NCI-H1436 (cell line): ENCODE measurements around the gene MMP11.

Source experiments
- DNase-seq: peaks from one replicate; lab custom pipeline; 2025; lab: John Stamatoyannopoulos, UW

MMP11 gene

DNA sequence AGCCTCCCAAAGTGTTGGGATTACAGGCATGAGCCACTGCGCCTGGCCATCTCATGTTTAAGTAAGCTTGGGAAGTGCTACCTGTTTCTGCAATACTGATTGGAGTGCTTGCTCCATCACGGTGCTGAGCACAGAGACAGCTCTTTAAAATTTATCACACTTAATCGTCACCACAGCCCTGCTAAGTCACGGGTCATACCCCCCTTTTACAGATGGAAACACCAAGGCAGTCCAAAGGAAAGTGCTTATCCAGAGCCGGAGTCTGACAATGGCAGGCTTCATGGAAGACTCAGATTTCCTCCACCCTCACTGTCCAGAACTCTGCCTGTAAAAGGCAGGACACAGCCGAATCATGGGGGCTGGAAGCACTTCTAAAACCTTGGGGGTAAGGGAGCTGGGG lies 12.6 kb upstream of the MMP11 start:
- no peak for DNase-seq

DNA sequence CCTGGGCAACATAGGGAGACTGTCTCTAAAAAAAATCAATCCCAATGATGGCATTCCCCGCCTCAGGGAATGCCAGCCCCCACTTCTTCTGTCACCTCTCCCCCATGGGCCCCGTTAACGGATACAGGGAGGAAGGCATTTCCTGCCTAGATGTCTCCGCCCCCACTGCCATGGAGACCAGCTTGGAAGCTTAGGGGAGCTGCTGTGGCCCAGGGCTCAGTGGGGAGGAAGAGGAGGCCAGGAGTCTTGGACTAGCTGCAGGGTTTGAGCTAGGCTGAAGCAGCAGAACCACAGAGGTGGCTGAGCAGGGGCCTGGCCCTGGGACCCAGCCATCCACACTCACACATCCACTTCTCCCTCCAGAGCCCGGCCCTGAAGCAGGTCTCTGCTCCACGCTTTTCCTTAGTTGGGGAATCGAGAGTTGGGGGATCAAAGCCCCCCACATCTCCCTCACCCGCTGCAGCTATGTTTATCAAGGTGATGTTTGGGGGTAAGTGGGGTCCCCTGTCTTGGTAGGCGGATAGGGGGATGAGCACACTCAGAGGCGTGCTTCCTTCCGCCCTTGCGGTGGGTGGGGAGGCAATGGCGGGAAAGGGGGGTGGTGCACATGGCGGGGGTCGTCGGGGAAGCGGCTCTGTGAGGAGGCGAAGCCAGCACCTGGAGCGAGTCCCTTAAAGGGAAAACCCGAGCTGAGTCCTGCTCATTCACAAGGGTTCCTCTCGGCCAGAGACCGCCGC lies 9.6 kb upstream of the MMP11 start, which contains the start of gene C22orf15:
Gene C22orf15, plus strand, starts transcription at position 149 of the 737 bp plus-strand sequence. Its CDS starts 317 bp downstream, at position 466.
- DNase-seq, result no peak

DNA sequence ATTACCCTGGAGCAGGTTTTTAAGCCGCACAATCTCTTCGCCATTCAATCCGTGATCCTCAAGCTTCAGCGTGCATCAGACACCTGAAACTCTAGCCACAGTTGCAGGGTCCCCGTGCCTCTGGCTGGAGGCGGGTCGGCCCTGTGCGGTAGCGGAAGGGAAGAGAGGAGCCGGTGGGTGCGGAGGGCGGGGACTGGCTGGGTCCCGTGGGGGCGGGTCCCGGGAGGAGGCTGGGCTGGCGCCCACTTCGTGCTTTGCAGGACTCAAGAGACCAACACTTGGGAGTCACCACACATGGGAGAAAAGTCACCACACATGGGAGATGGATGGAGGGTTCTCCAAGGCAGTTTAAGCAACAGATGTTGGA lies 9.1 kb upstream of the MMP11 start:
- no peak for DNase-seq

DNA sequence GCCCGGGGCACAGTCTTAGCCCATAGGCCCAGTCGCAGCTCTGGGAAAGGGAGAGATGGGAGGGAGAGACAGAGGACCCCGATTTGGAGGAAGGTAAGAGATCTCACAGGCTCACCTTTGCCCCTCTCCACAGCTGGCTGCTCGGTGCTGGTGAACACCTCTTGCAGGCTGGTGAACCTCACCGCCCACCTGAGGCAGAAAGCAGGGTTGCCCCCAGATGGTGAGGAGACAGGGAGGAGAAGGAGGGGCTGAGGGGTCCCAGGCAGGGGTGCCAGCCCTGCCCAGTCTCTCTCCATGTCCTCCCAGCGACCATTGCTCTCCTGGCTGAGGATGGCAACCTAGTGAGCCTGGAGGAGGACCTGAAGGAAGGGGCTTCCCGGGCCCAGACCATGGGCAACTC lies 8.7 kb upstream of the MMP11 start:
- DNase-seq, result no peak

DNA sequence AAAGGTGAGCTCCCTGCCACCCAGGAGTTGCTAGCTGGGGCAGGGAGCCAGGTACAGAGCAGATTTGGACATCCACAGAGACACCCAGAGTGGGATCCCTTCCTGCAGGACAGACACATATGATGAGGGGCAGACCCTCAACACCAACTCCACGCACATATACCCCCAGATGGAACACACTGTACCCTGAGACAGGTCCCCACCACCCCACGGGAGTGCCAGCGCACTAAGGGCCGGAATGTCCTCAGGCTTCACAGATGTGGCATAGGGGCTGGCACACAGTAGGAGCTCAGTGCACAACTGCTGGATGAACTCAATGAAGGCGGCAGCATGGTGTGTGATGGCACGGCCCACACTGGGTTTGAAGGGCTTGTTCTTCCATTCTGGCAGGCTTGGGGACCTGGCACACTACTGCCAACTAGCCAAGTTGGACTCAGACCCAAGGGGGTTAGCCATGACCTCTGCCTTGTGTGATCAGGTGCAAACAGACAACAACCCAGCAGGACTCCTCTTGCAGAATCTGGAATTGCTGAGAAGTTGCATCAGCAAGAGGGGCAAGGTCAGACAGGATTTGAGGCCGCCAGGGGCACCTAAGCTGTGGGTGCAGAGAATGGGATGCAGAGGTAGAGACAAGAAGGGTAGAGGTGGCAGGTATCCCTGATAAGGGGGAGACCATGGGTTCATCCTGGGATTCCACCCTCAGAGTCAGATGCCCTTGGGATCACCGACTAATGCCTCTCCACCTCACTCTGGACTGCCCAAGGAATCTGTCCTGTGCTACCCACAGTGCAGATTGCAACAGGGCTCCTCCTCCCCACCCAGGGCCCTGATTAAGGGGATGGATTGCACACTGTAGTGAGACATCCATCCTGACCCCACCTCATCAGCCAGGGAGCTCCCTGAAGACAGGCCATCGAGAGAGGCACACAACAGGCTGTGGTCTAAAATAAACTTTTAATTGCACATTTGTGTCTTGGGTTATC lies 7.5 kb upstream of the MMP11 start:
- no peak for DNase-seq

DNA sequence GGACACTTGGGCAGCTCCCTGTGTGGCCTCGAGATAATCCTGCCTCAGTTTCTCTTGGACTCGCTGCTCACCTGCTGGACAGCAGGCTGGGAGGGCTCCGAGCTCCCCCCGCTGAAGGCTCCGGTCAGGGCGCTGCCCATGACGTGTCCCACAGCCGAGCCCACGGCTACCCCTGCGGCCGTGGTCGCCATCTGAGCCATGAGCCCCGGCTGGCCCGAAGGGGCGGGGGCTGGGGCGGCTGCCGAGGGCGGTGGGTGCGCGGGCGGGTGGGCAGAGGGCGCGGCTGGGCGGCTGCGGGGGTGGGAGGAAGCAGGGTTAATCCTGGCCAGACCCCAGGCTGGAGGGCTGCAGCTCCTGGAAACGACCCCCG lies 5.4 kb upstream of the MMP11 start:
- DNase-seq, result no peak

DNA sequence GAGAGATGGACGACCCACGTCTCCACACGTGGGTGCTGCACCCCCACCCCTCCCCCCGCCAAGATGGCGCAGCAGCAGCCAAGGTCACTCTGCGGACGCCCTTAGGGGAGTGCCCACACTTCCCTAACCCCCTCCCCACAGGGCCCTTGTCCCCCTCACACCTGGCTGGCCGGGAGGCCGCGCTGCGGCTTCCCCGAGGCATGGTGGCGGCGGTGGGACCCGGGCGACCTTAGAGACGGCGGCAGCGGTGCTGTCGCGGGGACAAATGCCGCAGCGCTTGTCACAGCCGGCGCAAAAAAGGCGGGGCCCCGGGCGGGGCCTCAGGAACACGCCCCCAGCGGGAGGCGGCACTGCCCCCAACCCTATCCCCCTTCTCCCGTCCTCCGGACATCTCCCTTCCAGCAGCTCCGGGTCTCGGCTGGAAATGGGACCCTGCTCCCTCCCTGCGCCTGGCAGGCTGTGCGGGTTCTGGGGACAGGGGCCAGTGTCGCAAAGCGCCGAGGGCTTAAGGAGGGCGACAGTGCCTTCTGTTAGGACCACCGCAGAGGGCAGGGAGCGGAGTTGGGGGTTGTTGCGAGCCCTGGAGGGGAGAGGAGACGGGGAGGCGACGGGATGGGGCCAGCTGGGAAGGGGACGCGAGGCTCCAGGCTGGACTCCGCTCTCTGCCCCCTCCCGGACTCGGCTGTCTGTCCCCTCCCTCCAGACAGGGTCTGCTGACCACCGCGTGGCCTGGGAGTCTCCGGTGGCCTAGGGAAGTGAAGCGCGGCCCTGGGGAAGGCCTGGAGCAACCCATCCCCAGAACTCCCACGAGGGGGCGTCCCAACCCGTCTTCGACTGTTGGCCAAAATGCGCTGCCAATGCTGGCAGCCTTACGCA lies 4.7 kb upstream of the MMP11 start, which contains the start of gene CHCHD10:
Gene CHCHD10, minus strand, starts transcription at position 300 of the 876 bp plus-strand sequence. Its CDS starts 98 bp downstream, at position 202.
- DNase-seq, result peak; percentile 59

DNA sequence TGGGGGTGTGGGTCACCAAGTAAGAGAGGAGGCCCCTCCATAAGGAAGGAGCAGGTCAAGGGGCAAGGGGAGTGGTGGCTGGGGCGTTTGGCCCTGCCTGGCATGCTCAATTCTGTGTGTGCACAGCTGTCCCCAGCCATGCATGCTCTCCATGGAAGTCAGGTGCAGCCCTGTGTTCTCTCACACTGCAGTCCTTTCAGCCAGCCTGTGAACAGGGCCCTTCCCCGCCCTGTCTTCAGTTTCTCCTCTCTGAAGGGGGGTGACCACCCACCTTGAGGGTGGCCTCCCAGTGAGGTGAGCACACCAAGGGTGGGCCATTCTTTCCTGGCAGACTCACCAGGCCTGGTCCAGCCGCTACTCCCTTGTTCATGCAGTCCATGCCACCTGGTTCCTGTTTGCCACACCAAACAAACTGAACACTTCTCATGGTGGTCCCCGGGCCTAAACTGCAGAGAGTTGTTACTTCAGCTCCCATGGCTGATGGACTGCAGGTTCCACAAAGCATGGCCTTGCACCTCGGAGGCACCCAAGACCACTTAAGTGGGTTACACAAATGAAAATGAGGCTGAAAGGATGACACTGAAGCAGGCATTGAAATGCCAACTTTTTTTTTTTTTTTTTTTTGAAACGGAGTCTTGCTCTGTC lies 3.2 kb upstream of the MMP11 start:
- DNase-seq, result no peak

DNA sequence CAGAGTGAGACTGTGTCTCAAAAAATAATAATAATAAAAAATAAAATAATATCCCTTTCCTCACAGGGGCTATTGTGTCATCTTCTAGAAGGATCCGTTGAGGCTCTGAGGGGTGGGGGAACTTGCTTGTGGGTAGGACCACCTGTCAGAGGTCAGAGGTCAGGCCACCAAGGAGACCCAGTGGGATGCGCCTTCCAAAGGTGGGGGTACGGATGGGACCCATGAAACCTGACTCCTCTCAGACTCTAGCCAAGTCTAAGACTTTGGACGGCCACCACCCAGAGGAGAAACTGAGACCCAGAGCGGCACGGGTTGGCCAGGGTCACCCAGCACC lies 367 bp upstream of the MMP11 start:
- no peak for DNase-seq

DNA sequence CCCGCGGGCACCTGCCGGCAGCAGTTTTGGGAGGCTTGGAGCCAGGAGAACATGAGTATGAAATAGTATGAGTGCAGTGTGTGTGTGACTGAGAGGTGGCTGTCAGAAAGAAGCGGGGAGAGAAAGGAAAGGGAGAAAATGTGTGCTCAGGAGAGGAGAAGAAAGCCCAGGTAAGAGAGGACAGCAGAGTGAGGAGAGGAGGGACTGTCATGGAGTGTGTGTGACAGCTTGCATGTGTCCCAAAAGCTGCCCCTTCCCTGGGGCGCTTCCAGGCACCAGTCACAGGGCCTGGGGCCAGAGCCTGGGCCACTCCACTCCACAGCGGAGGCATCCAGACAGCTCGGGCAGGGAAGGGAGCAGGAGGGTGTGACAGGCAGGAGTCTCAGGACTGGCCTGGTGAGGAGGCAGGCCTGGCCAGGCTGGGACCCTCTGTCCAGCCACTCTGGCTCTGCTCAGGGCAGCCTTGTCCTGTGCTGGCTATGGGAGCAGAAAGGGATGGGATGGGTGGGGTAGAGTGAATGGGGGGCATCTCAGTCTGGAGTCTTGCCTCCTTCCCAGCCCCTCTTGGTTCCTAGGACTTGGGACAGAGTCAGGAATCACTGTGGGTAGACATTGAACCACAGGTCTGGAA lies 949 bp downstream of the MMP11 start:
- no peak for DNase-seq

DNA sequence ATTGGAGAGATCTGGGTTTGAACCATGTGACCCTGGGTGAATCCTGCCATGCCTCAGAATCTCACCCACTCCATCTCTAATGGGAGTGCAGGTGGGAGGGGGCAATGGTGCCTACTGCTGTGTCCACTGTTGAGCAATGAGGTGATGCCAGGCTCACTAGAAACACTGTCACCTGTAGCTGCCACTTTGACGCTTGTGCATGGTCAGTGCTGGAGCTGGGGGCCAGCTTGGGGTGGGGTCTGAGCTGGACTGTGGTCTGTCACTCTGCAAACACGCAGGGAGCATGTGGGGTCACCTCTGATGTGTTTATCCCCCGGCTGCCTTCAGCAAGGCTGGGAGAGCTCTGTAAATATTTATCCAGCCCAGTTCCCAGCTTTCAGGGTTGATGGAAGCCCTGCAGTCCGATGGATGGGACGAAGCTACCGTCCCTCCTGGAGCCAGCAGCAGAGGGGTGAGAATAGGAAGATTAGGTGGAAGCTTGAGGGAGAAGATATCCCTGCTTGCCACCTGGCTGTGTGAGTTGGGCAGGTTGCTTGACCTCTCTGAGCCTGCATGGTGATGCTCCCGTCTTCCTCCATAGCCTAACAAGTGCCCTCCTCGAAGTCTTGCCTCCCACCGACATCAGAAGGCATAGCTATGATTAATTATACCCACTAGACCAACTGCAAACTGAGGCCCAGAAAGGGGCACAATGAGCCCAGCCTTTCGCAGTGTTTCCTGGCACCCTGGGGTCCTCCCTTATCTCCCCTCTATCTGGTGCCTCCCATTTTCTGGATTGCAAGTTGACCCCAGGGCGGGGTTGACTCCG lies 1.7 kb downstream of the MMP11 start:
- no peak for DNase-seq

DNA sequence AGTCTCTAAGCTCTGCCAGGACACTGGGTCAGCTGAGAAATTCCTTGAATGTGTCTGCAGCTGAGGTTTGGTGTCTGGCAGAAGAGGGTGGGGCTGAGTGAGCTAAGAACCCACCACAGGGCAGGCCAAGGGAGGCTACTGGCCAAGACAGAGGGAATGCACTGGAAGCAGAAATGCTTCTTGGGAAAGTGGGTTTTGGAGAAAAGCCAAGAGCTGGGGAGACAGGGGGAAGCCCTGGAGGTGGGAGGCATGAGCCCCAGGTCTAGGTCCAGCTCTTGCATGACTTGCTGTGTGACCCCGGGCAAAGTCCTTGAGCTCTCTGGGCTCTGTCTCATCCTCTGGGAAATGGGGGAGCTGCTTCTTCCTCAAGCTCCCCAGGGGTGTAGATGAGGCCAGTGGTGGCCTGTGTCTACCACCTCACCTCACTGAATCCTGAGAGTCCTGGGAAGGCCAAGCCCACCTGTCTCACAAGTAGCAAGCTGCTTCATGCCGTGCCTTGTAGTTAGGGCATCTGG lies 2.3 kb downstream of the MMP11 start:
- DNase-seq, result no peak

DNA sequence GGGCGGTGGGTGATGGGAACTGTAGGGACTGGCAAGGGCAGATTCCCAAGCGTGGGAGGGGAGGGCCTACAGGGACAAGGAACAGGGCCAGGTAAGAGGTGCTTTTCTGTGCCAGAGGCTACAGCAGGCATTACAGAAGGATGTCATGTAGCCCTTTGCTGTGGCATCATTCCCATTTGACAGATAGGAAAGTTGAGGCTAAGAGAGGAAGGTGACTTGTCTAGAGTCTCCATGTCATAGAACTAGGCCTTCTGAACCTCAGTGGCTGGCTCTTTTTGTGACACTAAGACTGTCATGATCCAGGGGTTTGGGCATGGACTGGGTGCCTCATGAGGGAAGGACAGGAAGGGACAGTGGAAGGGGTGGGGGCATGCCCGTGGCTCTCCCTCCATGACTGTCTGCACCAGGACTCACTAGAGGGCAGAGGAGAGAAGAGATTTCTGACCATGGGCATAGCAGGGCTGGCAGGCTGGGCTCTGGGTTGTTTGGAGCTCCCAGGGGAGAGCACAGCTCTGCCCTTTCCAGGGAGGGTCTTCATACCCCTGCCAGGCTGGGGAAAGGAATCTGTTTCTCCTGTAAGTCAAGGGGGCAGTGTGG lies 3.2 kb downstream of the MMP11 start:
- DNase-seq, result no peak

DNA sequence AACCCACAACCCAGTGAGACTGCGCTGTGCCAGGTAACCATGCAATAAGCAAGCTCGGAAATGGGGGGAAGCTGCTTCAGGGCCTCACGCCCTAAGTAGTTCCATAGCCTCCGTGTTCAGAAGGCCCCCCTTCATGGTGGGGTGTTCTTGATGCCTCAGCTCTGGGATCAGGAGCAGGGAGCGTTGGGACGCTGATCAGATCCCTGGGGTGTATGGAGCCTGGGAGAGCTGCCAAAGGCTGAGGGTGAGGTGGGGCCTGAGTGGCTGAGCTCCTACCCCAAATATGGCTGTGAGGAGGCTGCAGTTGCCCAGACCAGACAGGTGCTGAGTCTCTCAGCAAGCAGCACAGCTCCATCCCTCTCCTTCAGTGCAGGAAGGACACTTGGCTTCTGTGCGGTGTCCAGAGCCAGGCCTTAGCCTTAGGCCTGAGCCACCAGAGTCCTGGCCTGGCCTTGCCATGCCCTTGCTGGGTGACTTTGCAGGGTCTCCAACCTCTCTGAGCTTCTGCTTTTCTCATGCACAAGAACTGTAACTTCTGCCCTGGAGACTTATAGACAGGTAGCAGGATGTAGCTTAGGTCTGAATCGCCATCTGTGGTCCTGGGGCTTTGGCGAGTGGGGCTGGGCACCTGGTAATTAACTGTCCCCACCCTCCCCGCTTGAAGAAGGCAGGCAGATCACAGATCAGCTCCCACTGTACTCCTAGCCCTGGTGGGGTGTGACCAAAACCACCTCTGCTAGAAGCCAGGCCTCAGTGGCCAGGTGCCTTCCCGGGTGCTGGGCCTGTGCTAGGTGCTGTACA lies 5.3 kb downstream of the MMP11 start:
- no peak for DNase-seq

DNA sequence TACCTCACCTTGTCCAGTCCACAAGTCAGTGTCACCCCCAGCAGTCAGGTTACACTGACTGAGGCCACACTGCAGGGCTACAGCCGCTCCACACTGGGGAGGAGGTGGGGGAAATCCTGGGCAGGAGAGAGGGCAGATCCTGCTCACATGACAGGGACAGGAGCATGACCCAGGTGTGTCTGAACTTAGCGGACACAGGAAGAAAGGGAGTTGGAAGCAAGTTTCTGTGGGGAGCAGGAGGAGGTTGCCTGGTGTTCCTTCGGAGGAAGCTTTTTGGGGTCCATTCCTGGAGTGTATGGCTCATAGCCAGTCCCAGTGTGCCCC lies 5.9 kb downstream of the MMP11 start:
- no peak for DNase-seq

DNA sequence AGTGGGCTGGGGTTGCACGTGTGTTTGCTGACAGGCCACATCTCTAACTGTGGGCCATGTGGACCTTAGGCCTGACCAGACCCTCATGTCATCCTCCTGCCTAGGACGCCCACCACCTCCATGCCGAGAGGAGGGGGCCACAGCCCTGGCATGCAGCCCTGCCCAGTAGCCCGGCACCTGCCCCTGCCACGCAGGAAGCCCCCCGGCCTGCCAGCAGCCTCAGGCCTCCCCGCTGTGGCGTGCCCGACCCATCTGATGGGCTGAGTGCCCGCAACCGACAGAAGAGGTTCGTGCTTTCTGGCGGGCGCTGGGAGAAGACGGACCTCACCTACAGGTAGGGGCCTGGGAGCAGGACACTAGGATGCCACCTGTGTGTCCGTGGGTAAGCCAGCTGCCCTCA lies 6.4 kb downstream of the MMP11 start:
- no peak for DNase-seq

DNA sequence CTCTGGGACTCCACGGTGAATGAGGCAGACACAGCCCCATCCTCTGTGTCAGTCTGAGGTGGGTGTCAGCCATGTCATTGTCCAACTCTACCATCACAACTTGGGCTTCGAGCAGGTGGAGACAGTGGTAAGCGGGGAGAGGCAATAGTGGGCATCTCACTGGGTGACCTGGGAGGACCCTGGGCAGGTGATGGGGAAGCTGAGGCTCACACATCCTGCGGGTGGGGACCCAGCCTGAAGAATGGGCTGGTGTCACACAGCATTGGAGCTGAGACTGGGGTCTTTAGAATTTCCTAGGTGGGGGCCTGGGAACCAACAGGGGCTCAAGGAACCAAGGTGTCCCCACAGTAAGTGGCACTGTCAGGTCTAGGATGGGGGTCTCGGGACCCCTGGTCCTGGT lies 7.1 kb downstream of the MMP11 start:
- no peak for DNase-seq

DNA sequence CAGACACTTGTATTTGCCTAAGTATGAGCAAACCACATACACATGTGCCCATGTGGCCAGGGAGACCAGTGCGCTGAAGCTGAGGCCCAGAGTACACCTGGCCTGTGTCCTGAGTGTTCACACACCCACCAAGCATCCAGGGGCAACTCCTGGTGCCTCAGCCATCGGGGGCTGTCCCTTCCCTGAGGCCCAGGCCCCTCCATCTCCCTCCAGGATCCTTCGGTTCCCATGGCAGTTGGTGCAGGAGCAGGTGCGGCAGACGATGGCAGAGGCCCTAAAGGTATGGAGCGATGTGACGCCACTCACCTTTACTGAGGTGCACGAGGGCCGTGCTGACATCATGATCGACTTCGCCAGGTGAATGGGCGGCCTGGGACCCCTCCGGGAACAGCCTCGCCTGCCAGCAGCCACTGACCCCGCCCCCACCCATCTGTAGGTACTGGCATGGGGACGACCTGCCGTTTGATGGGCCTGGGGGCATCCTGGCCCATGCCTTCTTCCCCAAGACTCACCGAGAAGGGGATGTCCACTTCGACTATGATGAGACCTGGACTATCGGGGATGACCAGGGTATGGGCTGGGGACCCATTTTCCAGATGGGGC lies 7.6 kb downstream of the MMP11 start:
- no peak for DNase-seq

DNA sequence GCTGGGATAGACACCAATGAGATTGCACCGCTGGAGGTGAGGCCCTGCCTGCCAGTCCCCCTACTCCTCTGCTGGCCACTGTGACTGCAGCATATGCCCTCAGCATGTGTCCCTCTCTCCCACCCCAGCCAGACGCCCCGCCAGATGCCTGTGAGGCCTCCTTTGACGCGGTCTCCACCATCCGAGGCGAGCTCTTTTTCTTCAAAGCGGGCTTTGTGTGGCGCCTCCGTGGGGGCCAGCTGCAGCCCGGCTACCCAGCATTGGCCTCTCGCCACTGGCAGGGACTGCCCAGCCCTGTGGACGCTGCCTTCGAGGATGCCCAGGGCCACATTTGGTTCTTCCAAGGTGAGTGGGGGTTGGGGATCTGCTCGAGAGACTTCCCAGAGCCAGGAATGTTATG lies 8.4 kb downstream of the MMP11 start:
- no peak for DNase-seq
